ENCODE data around the gene ASB8.

Gene ASB8

GRCh38 chr12:48145981-48146380, 11.3 kb downstream of the ASB8 start:
- H3K4me3 ChIP-seq (ENCODE audit: low read depth in 1 of 2, low read length in 2 of 2), result no peak overlapping the region
- H3K36me3 ChIP-seq (ENCODE audit: control insufficient read depth in 1 of 2, insufficient read depth in 2 of 2, low read length in 2 of 2), result peaks cover 53 to 90% of the 10 kb centered on the region in 2 donors
- H3K4me1 ChIP-seq (ENCODE audit: control insufficient read depth in 1 of 2, insufficient read depth in 2 of 2, low read length in 2 of 2), result no peaks in the 10 kb centered on the region
- no peaks in the 10 kb centered on the region for H3K9me3 ChIP-seq (ENCODE audit: control insufficient read depth in 1 of 2, low read length in 2 of 2)
- H3K27me3 ChIP-seq (ENCODE audit: control insufficient read depth in 1 of 2, insufficient read depth in 2 of 2, low read length in 2 of 2), result no peaks in the 10 kb centered on the region
- H3K27ac ChIP-seq (ENCODE audit: low read depth, low read length), result no peak overlapping the region
- no peak overlapping the region for H3K9ac ChIP-seq (ENCODE audit: low read depth in 1 of 2, low read length in 2 of 2)

- H3K9me3 ChIP-seq (ENCODE audit: control insufficient read depth in 1 of 2, low read length in 2 of 2), result no peaks in the 10 kb centered on the region
- no peak overlapping the region for H3K9ac ChIP-seq (ENCODE audit: low read depth in 1 of 2, low read length in 2 of 2)
- H3K27ac ChIP-seq (ENCODE audit: low read depth, low read length), result no peak overlapping the region
- H3K36me3 ChIP-seq (ENCODE audit: control insufficient read depth in 1 of 2, insufficient read depth in 2 of 2, low read length in 2 of 2), result peaks cover 39 to 86% of the 10 kb centered on the region in 2 donors
- no peak overlapping the region for H3K4me3 ChIP-seq (ENCODE audit: low read depth in 1 of 2, low read length in 2 of 2)
- no peaks in the 10 kb centered on the region for H3K4me1 ChIP-seq (ENCODE audit: control insufficient read depth in 1 of 2, insufficient read depth in 2 of 2, low read length in 2 of 2)
- H3K27me3 ChIP-seq (ENCODE audit: control insufficient read depth in 1 of 2, insufficient read depth in 2 of 2, low read length in 2 of 2), result no peaks in the 10 kb centered on the region
Observed at GRCh38 chr12:48143898-48144297, 13.4 kb downstream of the ASB8 start.

- Histone ChIP-seq H3K4me3 (ENCODE audit: low read depth in 1 of 2, low read length in 2 of 2) (no peak overlapping the region), H3K36me3 (ENCODE audit: control insufficient read depth in 1 of 2, insufficient read depth in 2 of 2, low read length in 2 of 2) (peaks cover 34 to 80% of the 10 kb centered on the region in 2 donors), H3K27me3 (ENCODE audit: control insufficient read depth in 1 of 2, insufficient read depth in 2 of 2, low read length in 2 of 2) (no peaks in the 10 kb centered on the region), H3K9ac (ENCODE audit: low read depth in 1 of 2, low read length in 2 of 2) (no peak overlapping the region), H3K9me3 (ENCODE audit: control insufficient read depth in 1 of 2, low read length in 2 of 2) (no peaks in the 10 kb centered on the region), H3K4me1 (ENCODE audit: control insufficient read depth in 1 of 2, insufficient read depth in 2 of 2, low read length in 2 of 2) (no peaks in the 10 kb centered on the region), H3K27ac (ENCODE audit: low read depth, low read length) (no peak overlapping the region)
Observed at GRCh38 chr12:48142818-48143674, 14.3 kb downstream of the ASB8 start.

DNA sequence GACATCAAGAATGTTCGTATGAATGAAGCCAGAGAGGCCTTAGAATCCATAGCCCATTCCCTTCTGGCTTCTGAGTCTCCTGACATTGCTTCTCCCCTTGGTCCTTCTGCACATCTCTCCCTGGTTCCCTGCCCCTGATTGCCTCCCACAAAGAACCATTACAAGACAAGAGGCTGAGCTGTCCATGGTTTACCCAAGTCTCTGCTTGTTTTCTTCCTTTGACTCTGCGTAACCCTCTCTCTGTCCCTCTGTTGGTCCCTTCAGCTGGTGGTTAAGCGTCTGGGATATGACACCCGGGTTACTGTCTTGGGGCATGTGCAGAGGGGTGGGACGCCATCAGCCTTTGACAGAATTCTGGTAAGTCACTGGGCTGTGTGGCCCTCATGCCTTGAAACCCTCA, 22.3 kb downstream of the ASB8 start:
- no peak overlapping the region for H3K4me3 ChIP-seq (ENCODE audit: low read depth in 1 of 2, low read length in 2 of 2)
- H3K27me3 ChIP-seq (ENCODE audit: control insufficient read depth in 1 of 2, insufficient read depth in 2 of 2, low read length in 2 of 2), result no peaks in the 10 kb centered on the region
- H3K9me3 ChIP-seq (ENCODE audit: control insufficient read depth in 1 of 2, low read length in 2 of 2), result no peaks in the 10 kb centered on the region
- H3K27ac ChIP-seq (ENCODE audit: low read depth, low read length), result no peak overlapping the region
- H3K36me3 ChIP-seq (ENCODE audit: control insufficient read depth in 1 of 2, insufficient read depth in 2 of 2, low read length in 2 of 2), result peaks cover 29 to 58% of the 10 kb centered on the region in 2 donors
- no peak overlapping the region for H3K9ac ChIP-seq (ENCODE audit: low read depth in 1 of 2, low read length in 2 of 2)
- H3K4me1 ChIP-seq (ENCODE audit: control insufficient read depth in 1 of 2, insufficient read depth in 2 of 2, low read length in 2 of 2), result no peaks in the 10 kb centered on the region

GRCh38 chr12:48132826-48133225, 24.5 kb downstream of the ASB8 start:
- H3K27ac ChIP-seq (ENCODE audit: low read depth, low read length), result no peak overlapping the region
- H3K4me3 ChIP-seq (ENCODE audit: low read depth in 1 of 2, low read length in 2 of 2), result no peak overlapping the region
- no peaks in the 10 kb centered on the region for H3K4me1 ChIP-seq (ENCODE audit: control insufficient read depth in 1 of 2, insufficient read depth in 2 of 2, low read length in 2 of 2)
- no peak overlapping the region for H3K9ac ChIP-seq (ENCODE audit: low read depth in 1 of 2, low read length in 2 of 2)
- no peaks in the 10 kb centered on the region for H3K9me3 ChIP-seq (ENCODE audit: control insufficient read depth in 1 of 2, low read length in 2 of 2)
- H3K36me3 ChIP-seq (ENCODE audit: control insufficient read depth in 1 of 2, insufficient read depth in 2 of 2, low read length in 2 of 2), result peaks cover 26 to 50% of the 10 kb centered on the region in 2 donors
- no peaks in the 10 kb centered on the region for H3K27me3 ChIP-seq (ENCODE audit: control insufficient read depth in 1 of 2, insufficient read depth in 2 of 2, low read length in 2 of 2)

- H3K27me3 ChIP-seq (ENCODE audit: control insufficient read depth in 1 of 2, insufficient read depth in 2 of 2, low read length in 2 of 2), result no peaks in the 10 kb centered on the region
- H3K4me3 ChIP-seq (ENCODE audit: low read depth in 1 of 2, low read length in 2 of 2), result no peak overlapping the region
- peaks cover 26 to 42% of the 10 kb centered on the region in 2 donors for H3K36me3 ChIP-seq (ENCODE audit: control insufficient read depth in 1 of 2, insufficient read depth in 2 of 2, low read length in 2 of 2)
- H3K9me3 ChIP-seq (ENCODE audit: control insufficient read depth in 1 of 2, low read length in 2 of 2), result no peaks in the 10 kb centered on the region
- no peaks in the 10 kb centered on the region for H3K4me1 ChIP-seq (ENCODE audit: control insufficient read depth in 1 of 2, insufficient read depth in 2 of 2, low read length in 2 of 2)
- H3K27ac ChIP-seq (ENCODE audit: low read depth, low read length), result no peak overlapping the region
- no peak overlapping the region for H3K9ac ChIP-seq (ENCODE audit: low read depth in 1 of 2, low read length in 2 of 2)
Observed at GRCh38 chr12:48131517-48131916, 25.8 kb downstream of the ASB8 start.

- no peak overlapping the region for H3K27ac ChIP-seq (ENCODE audit: low read depth, low read length)
- H3K27me3 ChIP-seq (ENCODE audit: control insufficient read depth in 1 of 2, insufficient read depth in 2 of 2, low read length in 2 of 2), result no peaks in the 10 kb centered on the region
- peaks cover 20 to 29% of the 10 kb centered on the region in 2 donors for H3K36me3 ChIP-seq (ENCODE audit: control insufficient read depth in 1 of 2, insufficient read depth in 2 of 2, low read length in 2 of 2)
- H3K9ac ChIP-seq (ENCODE audit: low read depth in 1 of 2, low read length in 2 of 2), result no peak overlapping the region
- H3K9me3 ChIP-seq (ENCODE audit: control insufficient read depth in 1 of 2, low read length in 2 of 2), result no peaks in the 10 kb centered on the region
- no peaks in the 10 kb centered on the region for H3K4me1 ChIP-seq (ENCODE audit: control insufficient read depth in 1 of 2, insufficient read depth in 2 of 2, low read length in 2 of 2)
- no peak overlapping the region for H3K4me3 ChIP-seq (ENCODE audit: low read depth in 1 of 2, low read length in 2 of 2)
Observed at GRCh38 chr12:48129376-48129775, 27.9 kb downstream of the ASB8 start.

DNA sequence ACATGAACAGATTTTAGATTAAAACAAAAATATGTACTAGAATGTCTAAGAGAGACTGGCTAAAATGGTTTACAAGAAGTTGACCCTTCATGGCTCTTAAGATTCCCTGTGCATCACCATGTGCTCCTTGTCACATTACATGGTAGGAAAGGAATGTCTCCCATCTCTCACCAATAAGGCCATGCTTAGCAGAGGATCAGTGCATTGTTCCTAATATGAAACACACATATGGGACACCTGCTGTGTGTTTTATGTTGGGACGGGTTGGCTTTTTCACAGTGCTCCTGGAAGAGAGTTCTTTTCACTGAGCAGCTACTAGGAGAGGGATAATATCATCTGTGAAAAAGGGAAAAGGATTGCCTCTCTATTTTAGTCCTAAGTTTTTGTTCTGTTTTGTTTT, 28.5 kb downstream of the ASB8 start:
- no peaks in the 10 kb centered on the region for H3K27me3 ChIP-seq (ENCODE audit: control insufficient read depth in 1 of 2, insufficient read depth in 2 of 2, low read length in 2 of 2)
- no peaks in the 10 kb centered on the region for H3K9me3 ChIP-seq (ENCODE audit: control insufficient read depth in 1 of 2, low read length in 2 of 2)
- H3K27ac ChIP-seq (ENCODE audit: low read depth, low read length), result no peak overlapping the region
- H3K9ac ChIP-seq (ENCODE audit: low read depth in 1 of 2, low read length in 2 of 2), result no peak overlapping the region
- H3K4me3 ChIP-seq (ENCODE audit: low read depth in 1 of 2, low read length in 2 of 2), result no peak overlapping the region
- peaks cover 15 to 23% of the 10 kb centered on the region in 2 donors for H3K36me3 ChIP-seq (ENCODE audit: control insufficient read depth in 1 of 2, insufficient read depth in 2 of 2, low read length in 2 of 2)
- H3K4me1 ChIP-seq (ENCODE audit: control insufficient read depth in 1 of 2, insufficient read depth in 2 of 2, low read length in 2 of 2), result no peaks in the 10 kb centered on the region

DNA sequence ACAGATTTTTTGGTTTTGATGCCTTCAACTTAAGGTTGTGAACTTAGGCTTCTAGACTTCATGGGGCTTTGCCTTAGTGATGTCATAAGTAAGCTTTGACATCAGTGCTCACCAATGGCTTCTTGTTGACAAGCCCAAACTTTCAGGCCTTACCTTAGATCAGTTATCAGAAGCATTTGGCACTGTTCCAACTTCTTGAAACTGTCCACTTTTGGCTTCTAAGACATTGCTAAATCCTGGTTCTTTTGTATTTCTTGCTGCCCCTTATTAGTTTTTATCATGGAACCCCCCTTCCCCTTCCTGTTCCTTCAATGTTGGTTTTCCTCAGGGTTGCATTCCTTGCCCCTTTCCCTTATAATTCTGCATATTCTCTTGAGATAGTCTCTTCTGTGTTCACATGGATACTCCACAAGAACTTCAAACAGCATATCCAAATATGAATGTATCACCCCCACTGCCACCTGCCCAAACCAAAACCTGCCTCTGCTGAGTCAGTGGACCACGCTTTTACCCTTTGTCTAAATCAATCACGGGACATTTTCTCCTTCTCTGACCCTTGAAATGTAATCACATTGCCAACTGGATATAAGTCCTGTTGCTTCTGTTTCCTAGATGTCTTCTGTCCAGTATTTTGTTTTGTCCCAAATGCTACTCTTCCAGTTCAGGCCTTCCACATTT, 30.2 kb downstream of the ASB8 start:
- Histone ChIP-seq H3K9me3 (ENCODE audit: control insufficient read depth in 1 of 2, low read length in 2 of 2) (no peaks in the 10 kb centered on the region), H3K9ac (ENCODE audit: low read depth in 1 of 2, low read length in 2 of 2) (no peak overlapping the region), H3K4me3 (ENCODE audit: low read depth in 1 of 2, low read length in 2 of 2) (no peak overlapping the region), H3K36me3 (ENCODE audit: control insufficient read depth in 1 of 2, insufficient read depth in 2 of 2, low read length in 2 of 2) (peaks cover 6 to 9% of the 10 kb centered on the region in 2 donors), H3K4me1 (ENCODE audit: control insufficient read depth in 1 of 2, insufficient read depth in 2 of 2, low read length in 2 of 2) (peaks cover 6 to 7% of the 10 kb centered on the region in 2 donors), H3K27ac (ENCODE audit: low read depth, low read length) (no peak overlapping the region), H3K27me3 (ENCODE audit: control insufficient read depth in 1 of 2, insufficient read depth in 2 of 2, low read length in 2 of 2) (no peaks in the 10 kb centered on the region)

DNA sequence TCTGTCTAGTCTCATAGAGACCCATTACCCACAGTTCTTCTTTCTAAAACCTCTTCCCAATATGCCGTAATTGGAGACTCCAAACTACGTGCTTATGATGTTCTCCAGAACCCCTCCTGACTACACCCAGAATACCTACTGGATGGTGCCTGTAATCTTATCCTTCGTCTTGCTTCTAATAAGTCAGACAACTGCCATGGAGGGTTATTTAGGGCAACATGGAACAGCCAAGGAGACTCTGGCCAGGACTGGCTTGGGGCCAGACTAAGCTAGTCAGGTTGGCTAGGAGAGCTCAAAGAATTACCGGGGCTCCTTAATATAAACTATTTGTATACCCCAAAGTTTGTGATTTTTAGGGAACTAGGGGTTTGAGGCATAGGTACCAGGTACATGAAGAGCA, 31.3 kb downstream of the ASB8 start:
- peaks cover 7 to 10% of the 10 kb centered on the region in 2 donors for H3K4me1 ChIP-seq (ENCODE audit: control insufficient read depth in 1 of 2, insufficient read depth in 2 of 2, low read length in 2 of 2)
- H3K9ac ChIP-seq (ENCODE audit: low read depth in 1 of 2, low read length in 2 of 2), result no peak overlapping the region
- H3K4me3 ChIP-seq (ENCODE audit: low read depth in 1 of 2, low read length in 2 of 2), result no peak overlapping the region
- no peaks in the 10 kb centered on the region for H3K9me3 ChIP-seq (ENCODE audit: control insufficient read depth in 1 of 2, low read length in 2 of 2)
- H3K27me3 ChIP-seq (ENCODE audit: control insufficient read depth in 1 of 2, insufficient read depth in 2 of 2, low read length in 2 of 2), result no peaks in the 10 kb centered on the region
- no peak overlapping the region for H3K27ac ChIP-seq (ENCODE audit: low read depth, low read length)
- peaks cover under 1 to 4% of the 10 kb centered on the region in 2 donors for H3K36me3 ChIP-seq (ENCODE audit: control insufficient read depth in 1 of 2, insufficient read depth in 2 of 2, low read length in 2 of 2)

All from duodenal mucosa (tissue), 2 donors.